ENCODE results near the gene MYO15A.

MYO15A gene

GRCh38 chr17:18224387-18225120, 116.0 kb downstream of the MYO15A start:
- DNase-seq: no peak

- peak; percentile 88 to 95 (median 92) for DNase-seq
Measured at GRCh38 chr17:18225121-18225641, 116.6 kb downstream of the MYO15A start, which contains the start of gene LLGL1. LLGL1 (plus strand) TSS chr17:18225635; CDS start chr17:18225683, 48 bp downstream.

- DNase-seq: peak in 3 of 6 experiments; percentile 19 to 68 (median 47)
Measured at GRCh38 chr17:18225642-18226283, 117.2 kb downstream of the MYO15A start.

- no peak for DNase-seq
Measured at GRCh38 chr17:18226284-18226945, 117.9 kb downstream of the MYO15A start.

GRCh38 chr17:18227635-18228034, 119.1 kb downstream of the MYO15A start:
- DNase-seq: no peak

GRCh38 chr17:18228176-18228682, 119.7 kb downstream of the MYO15A start:
- no peak for DNase-seq

GRCh38 chr17:18229254-18229653, 120.7 kb downstream of the MYO15A start:
- DNase-seq: no peak

Data from stimulated activated naive CD4-positive, alpha-beta T cell (primary cell).